Breast epithelium (tissue), 4 donors: ENCODE measurements around the gene CRYGN. TPM values are rescaled to one million over a fixed set of nuclear protein-coding genes. Genes with fewer than 3 reads are reported as not detected.

Experiments used
- DNase-seq, 2 donors: peaks; one replicate each; pipeline ENCODE4 v3.0.0-alpha.2; 2019; ENCODE audit warnings: low spot score in 2 of 2
- H3K27ac ChIP-seq, 2 donors: fragments of 200-600 bp; sonication (generic) in 1 of 2; one replicate each; pipeline ENCODE4 v1.5.1; 2016 to 2019; ENCODE audit warnings: mild to moderate bottlenecking in 1 of 2
- H3K27me3 ChIP-seq, 2 donors: fragments of 200-600 bp; sonication (generic) in 1 of 2; one replicate each; pipeline versions ENCODE4 v1.5.1 to v1.6.0; 2017 to 2019; ENCODE audit warnings: control low read depth in 1 of 2, mild to moderate bottlenecking in 1 of 2
- H3K36me3 ChIP-seq: fragments of 200-600 bp; one replicate; pipeline ENCODE4 v1.5.1; 2019
- H3K4me1 ChIP-seq, 2 donors: fragments of 200-600 bp; sonication (generic); one replicate each; pipeline ENCODE4 v1.5.1; 2016 to 2019; ENCODE audit warnings: control low read depth in 1 of 2
- H3K4me3 ChIP-seq, 3 donors: fragments of 200-600 bp; sonication (generic); 1 replicate in 2 of 3; 2 replicates in 1 of 3; pipeline ENCODE4 v1.5.1; 2016 to 2019; ENCODE audit warnings: mild to moderate bottlenecking in 3 of 3, moderate library complexity in 2 of 3
- H3K9me3 ChIP-seq, 2 donors: fragments of 200-600 bp; sonication (generic) in 1 of 2; one replicate each; pipeline ENCODE4 v1.5.1; 2016 to 2019; ENCODE audit warnings: control low read depth in 1 of 2
- CTCF ChIP-seq, 3 donors: fragments of 450-650 bp; IDR thresholded peaks; one replicate each; pipeline ENCODE4 v1.5.1; 2016 to 2017; ENCODE audit warnings: antibody characterized with exemption in 3 of 3, mild to moderate bottlenecking in 3 of 3, moderate library complexity in 3 of 3
- POLR2A ChIP-seq: fragments of 450-650 bp; IDR thresholded peaks from one replicate; pipeline ENCODE4 v1.6.1; 2016; ENCODE audit warnings: antibody characterized with exemption, mild to moderate bottlenecking, moderate library complexity
- POLR2AphosphoS5 ChIP-seq, 3 donors: sonication (generic); formaldehyde crosslinking; IDR thresholded peaks; one replicate each; pipeline ENCODE4 v1.6.1; 2017; ENCODE audit warnings: antibody characterized with exemption in 3 of 3
- intact Hi-C: fragments of 100-400 bp; cut with DNase I; formaldehyde crosslinking; loops from one replicate; pipeline ENCODE4 v1.15.1; 2023; ENCODE audit warnings: low total_unique reads
- total RNA-seq, 3 donors: library from RNA; depleted of rRNA; stranded (reverse); fragments of >200 nt; gene quantifications; one replicate each; pipeline ENCODE4 v1.1.0, GENCODE V29; 2016

CRYGN gene
- total RNA-seq, 3 donors from 2014 or later: 0.98 to 1.3 TPM; not detected in 1

DNA sequence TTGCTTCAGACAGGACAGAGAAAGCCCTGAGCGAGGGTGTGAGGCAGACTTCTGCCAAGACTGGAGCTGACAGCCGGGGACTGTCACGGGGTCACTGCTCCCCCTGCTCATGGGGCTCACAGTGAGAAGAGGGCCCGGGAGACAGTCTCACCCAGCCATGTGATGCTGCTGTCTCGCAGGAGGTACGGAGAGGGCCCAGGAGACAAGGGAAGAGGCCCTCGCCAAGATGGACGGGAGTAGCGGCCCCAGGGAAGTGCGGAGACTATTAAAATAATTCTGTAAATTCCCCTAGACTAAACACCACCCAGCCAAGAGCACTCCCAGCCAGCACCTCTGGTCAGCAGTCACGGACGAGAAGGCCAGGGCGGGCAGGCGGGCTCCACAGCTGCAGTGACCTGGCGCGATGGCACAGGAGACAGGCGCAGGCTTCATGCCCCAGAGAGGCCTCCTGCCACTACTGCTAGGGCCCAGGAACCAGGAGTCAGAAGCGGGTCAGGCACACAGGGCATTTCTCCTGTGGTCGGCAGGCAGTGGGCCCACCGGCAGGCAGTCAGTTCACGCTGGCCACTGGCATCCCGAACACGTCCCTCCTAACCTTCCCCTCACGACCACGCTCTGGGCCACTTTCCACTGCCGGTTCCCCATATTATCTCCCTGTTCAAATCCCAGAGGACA lies 54.2 kb downstream of the CRYGN start:
- TF ChIP-seq POLR2A: no peak
- TF ChIP-seq CTCF (IDR thresholded peaks at IDR 0.05): no peak
- TF ChIP-seq POLR2AphosphoS5 (IDR thresholded peaks at IDR 0.05): no peak
- H3K9me3 ChIP-seq: no peaks in the 10 kb centered on the region
- intact Hi-C loops: no loop called here
- H3K27ac ChIP-seq: peak overlapping the region; percentile 60 to 61
- H3K27me3 ChIP-seq: no peaks in the 10 kb centered on the region
- no peaks in the 10 kb centered on the region for H3K36me3 ChIP-seq
- H3K4me1 ChIP-seq: peaks cover 0 to 15% of the 10 kb centered on the region in 2 donors
- no peak for DNase-seq
- H3K4me3 ChIP-seq: no peak overlapping the region

- H3K4me1 ChIP-seq: peaks cover 0 to 15% of the 10 kb centered on the region in 2 donors
- TF ChIP-seq POLR2AphosphoS5 (IDR thresholded peaks at IDR 0.05) (no peak), POLR2A (no peak), CTCF (IDR thresholded peaks at IDR 0.05) (no peak)
- peak overlapping the region; percentile 60 to 61 for H3K27ac ChIP-seq
- no peak for DNase-seq
- H3K4me3 ChIP-seq: no peak overlapping the region
- no peaks in the 10 kb centered on the region for H3K27me3 ChIP-seq
- H3K9me3 ChIP-seq: no peaks in the 10 kb centered on the region
- H3K36me3 ChIP-seq: no peaks in the 10 kb centered on the region
- intact Hi-C loops: no loop called here
Observed at GRCh38 chr7:151384776-151385625, 54.9 kb downstream of the CRYGN start.

DNA sequence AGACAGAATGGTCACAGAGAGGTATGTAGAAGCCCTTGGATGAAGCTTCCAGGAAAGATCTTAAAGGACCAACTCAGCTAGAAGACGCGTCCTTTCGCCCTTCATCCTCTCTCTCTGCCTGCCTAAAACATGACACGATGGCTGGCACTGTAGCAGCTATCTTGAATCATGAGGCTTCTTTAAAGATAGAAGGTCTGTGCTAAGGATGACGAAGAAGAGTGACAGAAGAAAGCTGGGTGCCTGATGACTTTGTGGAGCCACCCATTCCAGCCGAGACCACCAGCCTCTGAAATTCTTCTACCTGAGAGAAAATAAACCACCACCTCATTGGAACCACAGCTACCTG lies 55.6 kb downstream of the CRYGN start:
- H3K9me3 ChIP-seq: no peaks in the 10 kb centered on the region
- no peak overlapping the region for H3K4me3 ChIP-seq
- H3K36me3 ChIP-seq: no peaks in the 10 kb centered on the region
- peaks cover 0 to 15% of the 10 kb centered on the region in 2 donors for H3K4me1 ChIP-seq
- no peaks in the 10 kb centered on the region for H3K27me3 ChIP-seq
- intact Hi-C loops: no loop called here
- no peak for TF ChIP-seq POLR2A
- no peak for TF ChIP-seq CTCF (IDR thresholded peaks at IDR 0.05)
- no peak for TF ChIP-seq POLR2AphosphoS5 (IDR thresholded peaks at IDR 0.05)
- H3K27ac ChIP-seq: peak overlapping the region; percentile 60 to 61
- DNase-seq: no peak

DNA sequence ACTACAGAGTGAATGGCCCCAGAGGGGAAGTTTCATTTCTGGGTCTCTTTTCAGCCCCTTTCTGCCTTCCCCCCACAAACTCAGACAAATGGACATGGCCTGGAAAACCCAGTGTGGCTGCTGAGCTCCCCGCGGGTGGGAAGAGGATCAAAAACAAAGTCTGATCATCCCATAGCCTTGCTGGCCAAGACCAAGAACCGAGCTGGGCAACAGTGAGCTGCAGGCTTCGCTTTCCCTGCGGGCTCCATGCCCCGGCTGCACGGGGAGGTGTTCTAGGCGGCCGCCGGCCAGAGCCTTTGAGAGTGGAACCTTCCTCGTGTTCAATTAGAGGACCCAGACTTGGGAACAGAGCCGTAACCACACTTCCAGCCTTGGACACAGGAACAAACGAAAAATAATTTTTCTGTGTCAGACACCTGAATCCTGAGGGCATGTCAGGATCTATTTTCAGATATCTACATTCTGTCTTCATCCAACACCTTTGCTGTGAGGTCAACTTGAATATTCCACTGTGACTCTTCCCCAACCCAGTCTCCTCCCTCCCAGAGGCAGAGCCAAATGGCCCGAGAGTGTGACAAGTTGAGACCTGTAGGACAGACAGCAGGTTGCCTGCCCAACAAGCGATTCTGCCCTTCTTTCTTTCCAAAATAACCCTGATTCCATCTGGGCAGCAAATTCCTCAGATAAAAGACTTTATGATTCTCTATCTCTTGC lies 56.1 kb downstream of the CRYGN start:
- TF ChIP-seq CTCF (IDR thresholded peaks at IDR 0.05) (no peak), POLR2AphosphoS5 (IDR thresholded peaks at IDR 0.05) (no peak), POLR2A (no peak)
- Histone ChIP-seq H3K27ac (peak overlapping the region; percentile 61 to 72), H3K36me3 (no peaks in the 10 kb centered on the region), H3K4me1 (peaks cover 0 to 15% of the 10 kb centered on the region in 2 donors), H3K4me3 (no peak overlapping the region), H3K9me3 (no peaks in the 10 kb centered on the region), H3K27me3 (no peaks in the 10 kb centered on the region)
- DNase-seq: peak in 1 of 2 donors; percentile 92
- intact Hi-C loops: no loop called here
